K562 (cell line): ENCODE results near the gene GDAP1L1. TPM values are rescaled to one million over a fixed set of nuclear protein-coding genes. Genes with fewer than 3 reads are reported as not detected.

Source experiments
- CBX1 ChIP-seq: sonication (generic); IDR thresholded peaks from 2 replicates; pipeline ENCODE4 v1.6.1; 2016; ENCODE audit warnings: antibody characterized with exemption, low read depth, mild to moderate bottlenecking
- ETV1 ChIP-seq: fragments of 450-650 bp; conservative IDR thresholded peaks from 2 replicates; pipeline ENCODE4 v1.6.1; 2016; ENCODE audit warnings: missing genetic modification characterization, control low read depth, low read depth, missing compliant biosample characterization
- FOSL1 ChIP-seq: fragments of 200-800 bp; sonication (Bioruptor generic); conservative IDR thresholded peaks from 2 replicates; pipeline ENCODE4 v1.6.1; 2016; ENCODE audit warnings: missing genetic modification characterization, missing compliant biosample characterization
- GTF2E2 ChIP-seq: fragments of 200-800 bp; sonication (Bioruptor generic); IDR thresholded peaks from 2 replicates; pipeline ENCODE4 v1.6.1; 2016; ENCODE audit warnings: missing genetic modification characterization, missing compliant biosample characterization
- KLF16 ChIP-seq: IDR thresholded peaks from 2 replicates; pipeline ENCODE4 v1.6.1; 2016; ENCODE audit warnings: antibody characterized with exemption
- NEUROD1 ChIP-seq: fragments of 150-350 bp; IDR thresholded peaks from 2 replicates; pipeline ENCODE4 v1.6.1; 2014; ENCODE audit warnings: borderline replicate concordance, low read length, low read depth; ENCODE audit not compliant: partially characterized antibody
- POLR2AphosphoS5 ChIP-seq: IDR thresholded peaks from 2 replicates; pipeline ENCODE4 v1.6.1; 2011; ENCODE audit warnings: mild to moderate bottlenecking, low read depth, low read length, moderate library complexity; ENCODE audit not compliant: control insufficient read depth, insufficient read depth
- RFX5 ChIP-seq: IDR thresholded peaks from 2 replicates; pipeline ENCODE4 v1.6.1; 2011; ENCODE audit warnings: low read depth, mild to moderate bottlenecking, improper control_type of control experiment, low read length
- SAP30 ChIP-seq: fragments of 200-600 bp; sonication (generic); IDR thresholded peaks from 2 replicates; pipeline ENCODE4 v1.6.1; 2012; ENCODE audit warnings: borderline replicate concordance, low read depth, mild to moderate bottlenecking, moderate library complexity, low read length, control low read depth, inconsistent platforms; ENCODE audit not compliant: insufficient read depth, poor library complexity, severe bottlenecking
- ZNF253 ChIP-seq: fragments of 250-450 bp; sonication (Bioruptor Pico); conservative IDR thresholded peaks from 2 replicates; pipeline ENCODE4 v1.6.1; 2021; ENCODE audit warnings: mild to moderate bottlenecking
- polyA plus RNA-seq, 8 experiments: library from polyadenylated mRNA; depleted of rRNA in 4 of 8; stranded (reverse) in 5 of 8; unstranded in 3 of 8; fragments of >200 nt; fragmentation: Nextera tagmentation in 2 of 8; fragmentation: Illumina TruSeq in 1 of 8; extraction: Ambion mirVana in 2 of 8; extraction: Trizol in 1 of 8; gene quantifications; 2 replicates each; pipeline versions ENCODE4 v1.2.1 to v1.2.3, GENCODE V29; 2011 to 2014; ENCODE audit warnings: inconsistent platforms in 1 of 8, missing spikeins in 1 of 8
- total RNA-seq, 7 experiments: library from RNA; depleted of rRNA in 6 of 7; stranded (reverse); fragments of >200 nt in 6 of 7; fragmentation: Illumina TruSeq in 2 of 7; extraction: Trizol in 2 of 7; gene quantifications; 2 replicates each; pipeline versions ENCODE4 v1.2.1 to v1.2.3, GENCODE V29; 2011 to 2021; ENCODE audit warnings: low replicate concordance in 1 of 7
- TF ChIP-seq, protein P1 (sequence below): sonication (generic); formaldehyde crosslinking; IDR thresholded peaks from 2 replicates; pipeline ENCODE4 v1.5.0; 2020; ENCODE audit warnings: missing genetic modification reagents
- TF ChIP-seq, protein P2 (sequence below): sonication (generic); formaldehyde crosslinking; IDR thresholded peaks from 2 replicates; pipeline ENCODE4 v1.8.0; 2023; ENCODE audit warnings: mild to moderate bottlenecking, missing genetic modification reagents
- TF ChIP-seq, protein P3 (sequence below), 3 experiments: fragments of 200-800 bp in 1 of 3; fragments of 250-450 bp in 1 of 3; fragments of 450-650 bp in 1 of 3; sonication (Bioruptor Pico) in 1 of 3; sonication (Bioruptor generic) in 1 of 3; formaldehyde crosslinking in 1 of 3; IDR thresholded peaks; 2 replicates each; pipeline versions ENCODE4 v1.6.1 to v1.8.0; 2016 to 2022; ENCODE audit warnings: mild to moderate bottlenecking in 2 of 3, missing genetic modification characterization in 2 of 3, missing compliant biosample characterization in 1 of 3, moderate library complexity in 1 of 3
- TF ChIP-seq, protein P4 (sequence below): fragments of 450-650 bp; IDR thresholded peaks from 2 replicates; pipeline ENCODE4 v1.6.1; 2014; ENCODE audit warnings: low read depth, mild to moderate bottlenecking, moderate library complexity, borderline replicate concordance
- TF ChIP-seq, protein P5 (sequence below): fragments of 200-400 bp; formaldehyde crosslinking; IDR thresholded peaks from 2 replicates; pipeline ENCODE4 v1.6.1; 2017; ENCODE audit warnings: mild to moderate bottlenecking, low read depth, low read length, moderate library complexity

Gene GDAP1L1
- total and polyA plus RNA-seq, 9 of the 15 experiments (the other 6 are each of a cell fraction or from before 2014, with no cell fraction given) = 0.06 to 0.40 (median 0.19) TPM; not detected in 5

DNA sequence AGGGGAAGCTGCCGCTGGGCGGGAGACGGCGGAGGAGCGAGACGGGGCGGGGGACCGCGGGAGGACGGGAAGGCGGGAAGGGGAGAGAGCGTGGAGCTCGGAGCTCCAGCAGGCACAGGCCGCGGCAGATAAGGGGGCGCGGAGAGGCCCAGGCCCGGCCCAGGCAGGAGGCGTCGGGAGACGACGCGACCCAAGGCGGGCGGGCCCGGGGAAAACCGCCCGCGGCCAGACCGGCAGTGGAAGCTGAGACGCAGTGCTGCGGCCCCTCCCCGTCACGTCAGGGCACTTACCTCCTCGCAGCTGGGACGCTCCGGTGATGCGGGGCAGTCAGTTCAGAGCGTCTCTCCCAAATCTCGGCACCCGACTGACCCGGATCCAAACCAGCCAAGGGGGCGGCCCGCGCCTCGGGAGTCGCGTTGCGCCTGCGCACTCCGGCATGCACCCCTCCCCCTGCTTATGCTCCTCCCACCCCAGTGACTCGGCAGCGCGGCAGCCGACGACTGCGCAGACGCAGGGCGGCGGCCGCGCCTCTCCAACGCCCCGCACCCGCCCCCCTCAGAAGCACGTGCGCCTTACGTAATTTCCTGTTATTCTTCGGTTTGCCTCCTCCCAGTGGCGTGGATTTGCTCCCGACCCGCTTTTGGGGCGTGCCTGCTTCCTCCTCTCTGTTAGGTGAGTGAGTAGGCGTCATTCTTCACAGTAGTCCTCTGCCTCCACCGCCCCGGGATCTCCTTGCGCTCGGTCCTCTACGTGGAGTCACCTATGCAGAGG lies 36.5 kb upstream of the GDAP1L1 start, which contains the start of gene OSER1 (continued):
- TF ChIP-seq, protein P1, sequence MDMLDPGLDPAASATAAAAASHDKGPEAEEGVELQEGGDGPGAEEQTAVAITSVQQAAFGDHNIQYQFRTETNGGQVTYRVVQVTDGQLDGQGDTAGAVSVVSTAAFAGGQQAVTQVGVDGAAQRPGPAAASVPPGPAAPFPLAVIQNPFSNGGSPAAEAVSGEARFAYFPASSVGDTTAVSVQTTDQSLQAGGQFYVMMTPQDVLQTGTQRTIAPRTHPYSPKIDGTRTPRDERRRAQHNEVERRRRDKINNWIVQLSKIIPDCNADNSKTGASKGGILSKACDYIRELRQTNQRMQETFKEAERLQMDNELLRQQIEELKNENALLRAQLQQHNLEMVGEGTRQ = peak; percentile 84
- peak; percentile 47 for TF ChIP-seq KLF16
- peak; percentile 65; the same call in 1 of the 2 replicates for TF ChIP-seq FOSL1 (tag)
- 0 out of 2 replicates have a peak, but pooled peaks have one; percentile 60 for TF ChIP-seq CBX1
- TF ChIP-seq ETV1 (tag) = peak; percentile 71
- TF ChIP-seq GTF2E2 (tag) = peak; percentile 69
- TF ChIP-seq, protein P2, sequence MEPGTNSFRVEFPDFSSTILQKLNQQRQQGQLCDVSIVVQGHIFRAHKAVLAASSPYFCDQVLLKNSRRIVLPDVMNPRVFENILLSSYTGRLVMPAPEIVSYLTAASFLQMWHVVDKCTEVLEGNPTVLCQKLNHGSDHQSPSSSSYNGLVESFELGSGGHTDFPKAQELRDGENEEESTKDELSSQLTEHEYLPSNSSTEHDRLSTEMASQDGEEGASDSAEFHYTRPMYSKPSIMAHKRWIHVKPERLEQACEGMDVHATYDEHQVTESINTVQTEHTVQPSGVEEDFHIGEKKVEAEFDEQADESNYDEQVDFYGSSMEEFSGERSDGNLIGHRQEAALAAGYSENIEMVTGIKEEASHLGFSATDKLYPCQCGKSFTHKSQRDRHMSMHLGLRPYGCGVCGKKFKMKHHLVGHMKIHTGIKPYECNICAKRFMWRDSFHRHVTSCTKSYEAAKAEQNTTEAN (CRISPR knock-in tag) = no peak
- TF ChIP-seq, protein P3, sequence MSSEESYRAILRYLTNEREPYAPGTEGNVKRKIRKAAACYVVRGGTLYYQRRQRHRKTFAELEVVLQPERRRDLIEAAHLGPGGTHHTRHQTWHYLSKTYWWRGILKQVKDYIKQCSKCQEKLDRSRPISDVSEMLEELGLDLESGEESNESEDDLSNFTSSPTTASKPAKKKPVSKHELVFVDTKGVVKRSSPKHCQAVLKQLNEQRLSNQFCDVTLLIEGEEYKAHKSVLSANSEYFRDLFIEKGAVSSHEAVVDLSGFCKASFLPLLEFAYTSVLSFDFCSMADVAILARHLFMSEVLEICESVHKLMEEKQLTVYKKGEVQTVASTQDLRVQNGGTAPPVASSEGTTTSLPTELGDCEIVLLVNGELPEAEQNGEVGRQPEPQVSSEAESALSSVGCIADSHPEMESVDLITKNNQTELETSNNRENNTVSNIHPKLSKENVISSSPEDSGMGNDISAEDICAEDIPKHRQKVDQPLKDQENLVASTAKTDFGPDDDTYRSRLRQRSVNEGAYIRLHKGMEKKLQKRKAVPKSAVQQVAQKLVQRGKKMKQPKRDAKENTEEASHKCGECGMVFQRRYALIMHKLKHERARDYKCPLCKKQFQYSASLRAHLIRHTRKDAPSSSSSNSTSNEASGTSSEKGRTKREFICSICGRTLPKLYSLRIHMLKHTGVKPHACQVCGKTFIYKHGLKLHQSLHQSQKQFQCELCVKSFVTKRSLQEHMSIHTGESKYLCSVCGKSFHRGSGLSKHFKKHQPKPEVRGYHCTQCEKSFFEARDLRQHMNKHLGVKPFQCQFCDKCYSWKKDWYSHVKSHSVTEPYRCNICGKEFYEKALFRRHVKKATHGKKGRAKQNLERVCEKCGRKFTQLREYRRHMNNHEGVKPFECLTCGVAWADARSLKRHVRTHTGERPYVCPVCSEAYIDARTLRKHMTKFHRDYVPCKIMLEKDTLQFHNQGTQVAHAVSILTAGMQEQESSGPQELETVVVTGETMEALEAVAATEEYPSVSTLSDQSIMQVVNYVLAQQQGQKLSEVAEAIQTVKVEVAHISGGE (CRISPR knock-in tag; IDR thresholded peaks at IDR 0.05) = peak in 1 of 3 experiments; percentile 56; a peak in 2 of 6 replicates
- TF ChIP-seq SAP30 = peak; percentile 36
- TF ChIP-seq, protein P4, sequence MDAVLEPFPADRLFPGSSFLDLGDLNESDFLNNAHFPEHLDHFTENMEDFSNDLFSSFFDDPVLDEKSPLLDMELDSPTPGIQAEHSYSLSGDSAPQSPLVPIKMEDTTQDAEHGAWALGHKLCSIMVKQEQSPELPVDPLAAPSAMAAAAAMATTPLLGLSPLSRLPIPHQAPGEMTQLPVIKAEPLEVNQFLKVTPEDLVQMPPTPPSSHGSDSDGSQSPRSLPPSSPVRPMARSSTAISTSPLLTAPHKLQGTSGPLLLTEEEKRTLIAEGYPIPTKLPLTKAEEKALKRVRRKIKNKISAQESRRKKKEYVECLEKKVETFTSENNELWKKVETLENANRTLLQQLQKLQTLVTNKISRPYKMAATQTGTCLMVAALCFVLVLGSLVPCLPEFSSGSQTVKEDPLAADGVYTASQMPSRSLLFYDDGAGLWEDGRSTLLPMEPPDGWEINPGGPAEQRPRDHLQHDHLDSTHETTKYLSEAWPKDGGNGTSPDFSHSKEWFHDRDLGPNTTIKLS = 0 out of 2 replicates have a peak, but pooled peaks have one; percentile 25
- TF ChIP-seq POLR2AphosphoS5 = peak; percentile 47
- TF ChIP-seq ZNF253 = no peak
- TF ChIP-seq RFX5 = peak; percentile 34; the same call in 1 of the 2 replicates
- no peak for TF ChIP-seq NEUROD1
- TF ChIP-seq, protein P5, sequence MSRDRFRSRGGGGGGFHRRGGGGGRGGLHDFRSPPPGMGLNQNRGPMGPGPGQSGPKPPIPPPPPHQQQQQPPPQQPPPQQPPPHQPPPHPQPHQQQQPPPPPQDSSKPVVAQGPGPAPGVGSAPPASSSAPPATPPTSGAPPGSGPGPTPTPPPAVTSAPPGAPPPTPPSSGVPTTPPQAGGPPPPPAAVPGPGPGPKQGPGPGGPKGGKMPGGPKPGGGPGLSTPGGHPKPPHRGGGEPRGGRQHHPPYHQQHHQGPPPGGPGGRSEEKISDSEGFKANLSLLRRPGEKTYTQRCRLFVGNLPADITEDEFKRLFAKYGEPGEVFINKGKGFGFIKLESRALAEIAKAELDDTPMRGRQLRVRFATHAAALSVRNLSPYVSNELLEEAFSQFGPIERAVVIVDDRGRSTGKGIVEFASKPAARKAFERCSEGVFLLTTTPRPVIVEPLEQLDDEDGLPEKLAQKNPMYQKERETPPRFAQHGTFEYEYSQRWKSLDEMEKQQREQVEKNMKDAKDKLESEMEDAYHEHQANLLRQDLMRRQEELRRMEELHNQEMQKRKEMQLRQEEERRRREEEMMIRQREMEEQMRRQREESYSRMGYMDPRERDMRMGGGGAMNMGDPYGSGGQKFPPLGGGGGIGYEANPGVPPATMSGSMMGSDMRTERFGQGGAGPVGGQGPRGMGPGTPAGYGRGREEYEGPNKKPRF = no peak
